GM19463 (cell line): ENCODE results near the gene CEACAM4.
A peak's percentile ranks its signal among the peaks of the same experiment; 100 is the strongest.

ENCODE experiments used
- ATAC-seq: cut with Tn5 transposase; IDR thresholded peaks from one replicate; pipeline ENCODE4 v1.9.1; 2021; ENCODE audit warnings: mild to moderate bottlenecking, moderate library complexity; ENCODE audit not compliant: unreplicated experiment

CEACAM4 gene

DNA sequence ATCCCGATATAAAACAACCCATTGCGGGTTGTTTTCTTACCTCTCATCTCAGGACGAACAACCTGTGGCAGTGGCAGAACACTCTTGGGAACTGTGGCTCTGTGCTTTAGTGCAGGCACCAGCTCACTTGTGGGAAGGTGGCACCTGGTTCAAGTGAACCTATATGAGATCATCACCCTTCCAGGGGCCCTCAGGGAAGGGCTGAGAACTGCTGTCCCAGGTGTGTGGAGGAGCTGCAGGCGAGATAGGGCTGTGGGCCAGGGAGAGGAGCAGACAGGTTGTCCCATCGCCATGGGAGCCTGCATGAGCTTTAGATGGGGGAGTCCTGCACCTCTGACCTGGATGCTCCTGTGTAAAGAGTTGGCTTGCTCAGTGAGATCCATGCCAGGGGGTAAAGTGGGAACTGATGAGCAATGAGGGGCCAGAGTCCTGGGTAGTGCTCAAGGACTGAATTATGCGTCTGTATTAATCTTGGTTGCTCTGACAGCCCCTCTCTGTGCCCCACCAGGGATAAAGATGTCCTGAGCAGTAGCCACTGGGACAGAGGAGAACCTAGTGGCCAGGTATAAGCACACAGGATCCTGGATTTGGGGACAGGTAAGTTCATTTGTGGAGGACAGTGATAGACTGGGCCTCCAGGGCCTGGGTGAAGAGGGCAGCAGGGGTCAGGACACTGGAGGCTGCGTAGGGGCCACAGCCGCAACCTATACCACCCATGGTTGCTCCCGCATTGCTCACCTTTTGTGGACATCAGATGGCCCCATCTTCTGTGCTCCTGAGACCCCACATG is 8.7 kb downstream of the CEACAM4 start:
- ATAC-seq, result no peak

- ATAC-seq, result no peak
Observed at GRCh38 chr19:41616792-41617621, 9.9 kb downstream of the CEACAM4 start.

DNA sequence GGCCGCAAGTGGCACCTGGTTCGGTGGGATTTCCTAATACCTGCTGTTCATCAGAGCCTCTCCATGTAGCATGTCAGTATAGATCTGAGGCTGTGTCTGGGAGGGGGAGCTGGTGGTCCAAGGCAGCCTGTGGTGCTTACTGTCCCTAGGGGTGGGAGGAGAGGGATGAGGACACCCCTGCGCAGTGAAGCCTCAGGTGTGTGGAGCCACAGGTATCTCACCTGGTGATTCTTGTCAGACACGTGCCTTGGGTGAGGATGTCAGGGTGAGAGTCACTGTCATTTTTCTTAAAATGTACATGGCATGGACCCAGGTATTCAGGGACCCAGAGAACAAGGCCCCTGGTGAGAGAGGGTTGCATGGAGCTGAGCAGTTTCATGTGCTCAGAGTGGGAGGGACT is 11.7 kb downstream of the CEACAM4 start:
- no peak for ATAC-seq

- ATAC-seq, result no peak
Observed at GRCh38 chr19:41612483-41612882, 14.4 kb downstream of the CEACAM4 start.

- ATAC-seq, result no peak
Observed at GRCh38 chr19:41610789-41611188, 16.1 kb downstream of the CEACAM4 start.

DNA sequence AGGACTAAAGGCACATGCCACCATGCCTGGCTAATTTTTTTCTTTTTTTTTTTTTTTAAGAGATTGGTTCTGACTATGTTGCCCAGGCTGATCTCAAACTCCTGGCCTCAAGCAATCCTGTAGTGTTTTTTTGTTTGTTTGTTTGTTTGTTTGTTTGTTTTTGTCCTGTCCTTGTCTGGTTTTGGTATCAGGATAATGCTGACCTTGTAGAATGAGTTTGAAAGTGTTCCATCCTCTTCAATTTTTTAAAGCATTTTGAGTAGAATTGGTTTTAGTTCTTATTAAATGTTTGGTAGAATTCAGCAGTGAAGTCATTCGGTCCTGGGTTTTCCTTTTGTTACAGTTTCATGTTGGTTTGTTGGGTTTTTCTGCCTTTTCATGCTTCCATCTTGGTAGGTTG is 19.2 kb downstream of the CEACAM4 start:
- no peak for ATAC-seq

- ATAC-seq, result no peak
Observed at GRCh38 chr19:41606215-41606837, 20.5 kb downstream of the CEACAM4 start.

DNA sequence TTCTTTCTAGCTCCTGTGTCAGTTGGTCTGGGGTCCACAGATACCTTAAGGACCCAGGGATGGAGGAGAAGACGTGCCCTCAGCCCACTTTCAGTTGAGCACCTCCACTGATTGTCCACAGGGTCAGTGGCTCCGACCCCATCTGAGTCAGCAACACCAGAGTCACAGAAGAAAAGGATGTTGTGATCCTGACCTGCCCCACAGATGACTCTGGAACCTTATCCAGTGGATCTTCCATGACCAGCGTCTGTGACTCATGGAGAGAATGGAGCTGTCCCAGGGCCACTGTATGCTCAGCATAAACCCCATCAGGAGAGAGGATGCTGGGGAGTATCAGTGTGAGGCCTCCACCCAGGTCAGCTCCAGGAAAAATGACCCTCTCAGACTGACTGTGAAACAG is 22.0 kb downstream of the CEACAM4 start:
- no peak for ATAC-seq

GRCh38 chr19:41601771-41602170 is 25.1 kb downstream of the CEACAM4 start:
- ATAC-seq, result no peak

DNA sequence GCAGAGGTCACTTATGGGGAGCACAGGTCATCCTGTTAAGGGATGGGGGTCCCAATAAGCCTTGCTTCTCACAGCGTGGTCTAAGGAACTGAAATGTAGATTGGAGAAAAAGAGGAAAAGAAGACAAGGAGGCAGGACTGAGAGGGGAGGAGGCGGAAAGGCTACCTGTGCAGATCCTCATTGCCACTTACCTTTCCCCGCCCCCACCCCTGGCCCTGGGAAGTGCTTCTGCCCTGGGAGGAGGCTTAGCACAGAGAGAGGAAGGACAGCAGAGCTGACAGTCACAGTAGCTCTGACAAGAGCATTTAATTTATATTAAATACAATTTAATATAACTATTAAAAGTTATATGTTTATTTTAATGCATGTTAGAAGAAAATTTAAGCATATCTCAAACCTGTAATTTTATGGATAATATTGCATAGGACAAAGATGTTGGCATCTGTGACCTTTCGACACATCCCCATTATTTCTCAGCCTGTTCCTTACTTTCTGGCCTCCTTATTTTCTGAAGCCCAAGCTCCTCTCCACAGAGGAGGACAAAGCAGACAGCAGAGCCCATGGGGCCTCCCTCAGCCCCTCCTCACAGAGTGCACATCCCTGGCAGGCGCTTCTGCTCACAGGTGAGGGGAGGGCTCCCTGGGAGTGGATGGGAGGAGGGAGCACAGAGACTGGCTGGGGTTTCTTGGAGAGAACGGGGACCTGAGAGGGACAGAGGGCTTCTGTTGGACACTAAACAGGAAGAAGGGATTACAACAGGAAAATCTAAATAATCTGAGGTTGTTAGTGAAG is 27.5 kb downstream of the CEACAM4 start:
- no peak for ATAC-seq

GRCh38 chr19:41597600-41598041 is 29.3 kb downstream of the CEACAM4 start:
- peak; percentile 47 for ATAC-seq

DNA sequence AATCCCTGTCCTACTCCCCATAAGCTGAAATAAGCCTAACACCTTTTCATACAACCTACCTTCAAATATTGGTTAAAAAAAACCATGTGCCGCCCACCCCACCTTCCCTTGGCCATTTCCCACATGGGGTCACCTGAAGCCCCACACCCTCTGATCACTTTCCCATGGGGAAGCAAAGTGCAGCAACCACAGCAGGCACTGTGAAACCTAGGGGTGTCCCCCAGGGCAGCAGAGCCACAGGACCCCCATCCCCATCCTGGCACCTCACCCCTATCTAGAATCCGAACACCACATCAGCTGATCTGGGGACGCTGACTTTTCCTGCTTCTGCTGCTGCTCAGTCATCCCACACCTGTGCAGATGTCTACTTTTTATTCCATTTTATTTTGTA is 31.0 kb downstream of the CEACAM4 start:
- ATAC-seq, result no peak

GRCh38 chr19:41595258-41595889 is 31.5 kb downstream of the CEACAM4 start:
- peak; percentile 42 for ATAC-seq

DNA sequence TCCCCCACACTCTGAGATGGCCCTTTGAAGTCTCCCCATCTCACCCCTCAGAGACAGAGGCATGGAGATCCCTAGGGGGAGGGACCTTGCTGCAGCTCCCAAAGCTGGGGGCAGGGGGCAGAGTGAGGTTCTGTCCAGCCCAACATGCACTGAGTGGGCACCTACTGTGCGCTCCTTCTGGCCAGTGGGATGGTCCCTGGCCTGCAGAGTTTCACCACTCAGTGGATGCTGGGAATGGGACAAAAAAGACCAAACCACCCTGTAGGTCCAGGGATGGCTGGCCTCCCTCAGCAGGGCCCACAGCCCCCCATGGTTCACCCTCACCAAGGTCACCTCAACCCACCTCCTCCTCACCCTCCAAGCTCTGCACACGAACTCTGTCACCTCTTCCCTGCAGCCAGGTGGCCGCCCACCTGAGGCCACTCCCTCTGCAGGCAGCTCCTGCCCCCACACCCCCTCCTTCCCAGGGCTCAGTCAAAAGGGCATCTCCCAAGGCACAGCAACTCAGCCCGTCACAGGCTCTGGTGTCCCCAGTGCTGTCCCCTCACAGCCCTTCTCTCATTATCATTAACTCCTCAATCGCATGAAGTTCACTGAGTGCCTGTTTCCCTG is 34.8 kb downstream of the CEACAM4 start:
- ATAC-seq, result no peak

DNA sequence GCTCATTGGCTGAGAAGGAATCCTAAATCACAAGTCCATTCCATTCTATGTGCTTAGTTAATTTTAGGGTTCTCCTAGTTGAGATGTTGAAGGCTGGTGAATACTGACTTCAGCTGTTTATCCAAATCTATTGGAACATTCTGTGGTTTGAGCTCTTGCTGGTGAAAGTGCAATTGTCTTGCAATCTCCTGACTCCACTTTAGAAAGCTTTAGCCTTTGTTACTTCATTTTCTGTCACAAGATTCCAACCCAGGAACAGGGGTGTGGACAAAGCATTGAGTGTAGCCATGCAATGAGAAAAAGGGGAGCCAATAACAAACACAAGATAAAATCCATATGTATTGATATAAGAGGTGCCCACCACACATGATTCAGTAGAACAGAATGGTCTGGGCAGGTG is 35.9 kb downstream of the CEACAM4 start:
- no peak for ATAC-seq

DNA sequence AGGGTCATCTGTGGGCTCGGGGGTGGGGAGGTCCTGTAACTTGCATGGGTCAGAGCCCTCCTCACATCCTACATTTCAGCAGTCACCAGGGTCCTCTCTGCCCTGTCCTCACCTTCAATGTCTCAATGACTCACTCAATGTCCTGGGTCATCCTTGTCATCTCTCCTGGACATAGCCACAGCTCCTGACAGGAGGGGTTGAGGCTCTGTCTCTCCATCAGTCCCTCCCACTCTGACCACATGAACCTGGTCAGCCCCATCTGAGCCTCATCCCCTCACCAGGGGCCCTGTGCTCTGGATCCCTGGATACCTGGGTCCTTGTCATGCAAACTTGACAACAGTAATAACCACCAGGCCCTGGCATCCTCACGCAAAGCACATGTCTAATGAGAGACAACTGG is 37.5 kb downstream of the CEACAM4 start:
- no peak for ATAC-seq

DNA sequence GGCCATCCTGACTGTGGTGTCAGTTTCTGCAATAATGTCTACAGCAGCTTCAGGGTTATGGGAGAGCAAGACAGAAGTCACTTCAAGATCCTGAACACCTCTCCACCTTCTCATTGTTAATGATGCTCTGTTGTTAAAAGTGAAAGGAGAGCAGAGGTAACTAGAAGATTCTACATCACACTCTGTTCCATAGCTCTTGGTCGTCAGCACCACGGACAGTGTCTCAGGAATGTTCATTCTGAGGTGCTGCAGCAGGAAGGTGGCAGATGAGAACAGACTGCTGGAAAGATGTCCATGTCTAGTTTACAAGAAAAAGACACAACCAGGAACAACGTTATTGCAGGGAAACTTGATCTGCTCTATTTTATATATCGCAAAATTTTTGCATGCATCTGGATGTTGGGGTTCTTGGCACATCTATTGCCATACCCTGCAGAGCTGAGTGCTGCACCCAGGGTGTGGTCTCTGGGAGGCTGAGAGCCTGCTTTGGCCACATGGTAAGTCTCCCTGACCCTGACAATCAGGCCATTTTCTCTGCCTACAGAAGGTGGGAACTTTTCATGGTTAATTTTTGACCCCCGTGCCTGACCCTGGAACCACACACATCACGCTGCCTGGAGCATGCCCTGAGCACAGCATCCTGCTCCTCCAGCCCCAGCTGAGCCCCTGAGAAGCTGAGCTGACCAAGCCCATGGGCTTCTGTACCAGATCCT is 38.2 kb downstream of the CEACAM4 start:
- ATAC-seq, result no peak

- ATAC-seq, result no peak
Observed at GRCh38 chr19:41587838-41588210, 39.0 kb downstream of the CEACAM4 start.

DNA sequence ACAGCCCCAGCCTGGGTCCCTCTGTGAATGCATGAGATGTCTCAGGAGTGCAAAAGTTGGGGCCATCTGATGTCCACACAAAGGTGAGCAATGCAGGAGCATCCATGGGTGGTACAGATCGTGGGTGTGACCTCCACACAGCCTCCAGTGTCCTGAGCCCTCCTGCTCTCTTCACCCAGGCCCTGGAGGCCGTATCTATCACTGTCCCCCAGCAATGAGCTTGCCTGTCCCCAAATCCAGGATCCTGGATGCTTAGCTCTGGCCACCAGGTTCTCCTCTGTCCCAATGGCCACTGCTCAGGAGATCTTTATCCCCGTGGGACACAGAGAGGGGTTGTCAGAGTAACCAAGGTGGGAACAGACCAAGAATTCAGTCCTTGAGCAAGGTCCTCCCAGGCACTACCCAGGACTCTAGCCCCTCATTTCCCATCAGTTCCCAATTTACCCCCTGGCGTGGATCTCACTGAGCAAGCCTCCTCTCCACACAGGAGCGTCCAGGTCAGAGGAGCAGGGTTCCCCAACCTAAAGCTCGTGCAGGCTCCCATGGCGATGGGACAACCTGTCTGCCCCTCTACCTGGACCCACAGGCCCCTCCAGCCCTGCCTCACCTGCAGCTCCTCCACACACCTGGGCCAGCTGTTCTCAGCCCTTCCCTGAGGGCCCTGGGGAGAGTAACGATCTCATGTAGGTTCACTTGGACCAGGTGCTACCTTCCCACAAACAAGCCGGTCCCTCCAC is 39.6 kb downstream of the CEACAM4 start:
- no peak for ATAC-seq
